ENCODE measurements around the gene INPP4B.
A peak's percentile ranks its signal among the peaks of the same experiment; 100 is the strongest.
"Not testable (repeated sequence)": the region's sequence is repeated elsewhere in the genome, so short reads cannot be mapped to it uniquely, and the experiment has no call there.

The INPP4B gene

GRCh38 chr4:142812091-142812490, 34.0 kb downstream of the INPP4B start:
- no peak overlapping the region for H3K14ac ChIP-seq (ENCODE audit: low read length)
- H3K4ac ChIP-seq (ENCODE audit: low read depth, low read length), result no peak overlapping the region
- H3K18ac ChIP-seq (ENCODE audit: low read length), result no peak overlapping the region
- no peaks in the 10 kb centered on the region for H3K27me3 ChIP-seq (ENCODE audit: insufficient read depth, low read length)
- no peak overlapping the region for H2BK5ac ChIP-seq (ENCODE audit: low read depth, low read length, poor library complexity)
- no peak overlapping the region for H2AK5ac ChIP-seq (ENCODE audit: low read length)
- H3K4me1 ChIP-seq (ENCODE audit: control insufficient read depth in 1 of 2, insufficient read depth in 2 of 2, low read length in 2 of 2), result no peaks in the 10 kb centered on the region
- DNase-seq, result peak in 1 of 2 donors; percentile 8
- H2BK120ac ChIP-seq (ENCODE audit: insufficient read depth, low read length, poor library complexity), result no peak overlapping the region
- no peak overlapping the region for H2AFZ ChIP-seq (ENCODE audit: insufficient read depth, low read length, poor library complexity)
- no peak overlapping the region for H3K4me3 ChIP-seq (ENCODE audit: low read depth, low read length)
- H3K9ac ChIP-seq (ENCODE audit: low read length), result no peak overlapping the region
- H2BK12ac ChIP-seq (ENCODE audit: low read length), result no peak overlapping the region
- no peak overlapping the region for H4K8ac ChIP-seq (ENCODE audit: low read depth, low read length)
- H4K91ac ChIP-seq (ENCODE audit: low read depth, low read length), result no peak overlapping the region
- H4K12ac ChIP-seq (ENCODE audit: low read depth, low read length), result no peak overlapping the region
- no peaks in the 10 kb centered on the region for H3K36me3 ChIP-seq (ENCODE audit: control insufficient read depth in 1 of 2, insufficient read depth in 2 of 2, low read length in 2 of 2)
- no peak overlapping the region for H3K4me2 ChIP-seq (ENCODE audit: low read length)
- no peaks in the 10 kb centered on the region for H3K79me1 ChIP-seq (ENCODE audit: low read length)
- H3K9me3 ChIP-seq (ENCODE audit: insufficient read depth, low read depth, low read length), result no peaks in the 10 kb centered on the region
- H3K27ac ChIP-seq (ENCODE audit: low read depth, low read length), result no peak overlapping the region
- no peak overlapping the region for H3K23ac ChIP-seq (ENCODE audit: low read length)
- no peaks in the 10 kb centered on the region for H3K79me2 ChIP-seq (ENCODE audit: control insufficient read depth, insufficient read depth, low read length, poor library complexity)

- no peak overlapping the region for H3K14ac ChIP-seq (ENCODE audit: low read length)
- no peaks in the 10 kb centered on the region for H3K79me2 ChIP-seq (ENCODE audit: control insufficient read depth, insufficient read depth, low read length, poor library complexity)
- H3K9ac ChIP-seq (ENCODE audit: low read length), result peak overlapping the region; percentile 1
- no peak overlapping the region for H2BK12ac ChIP-seq (ENCODE audit: low read length)
- no CpG with 5 or more reads among the region's 1 CpG for WGBS (ENCODE audit: extremely low coverage, insufficient coverage, insufficient read length)
- H3K4me1 ChIP-seq (ENCODE audit: control insufficient read depth in 1 of 2, insufficient read depth in 2 of 2, low read length in 2 of 2), result no peaks in the 10 kb centered on the region
- H3K36me3 ChIP-seq (ENCODE audit: control insufficient read depth in 1 of 2, insufficient read depth in 2 of 2, low read length in 2 of 2), result no peaks in the 10 kb centered on the region
- no peak overlapping the region for H2AFZ ChIP-seq (ENCODE audit: insufficient read depth, low read length, poor library complexity)
- no peaks in the 10 kb centered on the region for H3K27me3 ChIP-seq (ENCODE audit: insufficient read depth, low read length)
- H3K4me3 ChIP-seq (ENCODE audit: low read depth, low read length), result no peak overlapping the region
- H2BK5ac ChIP-seq (ENCODE audit: low read depth, low read length, poor library complexity), result no peak overlapping the region
- no peak for DNase-seq
- H3K79me1 ChIP-seq (ENCODE audit: low read length), result no peaks in the 10 kb centered on the region
- no peak overlapping the region for H3K4ac ChIP-seq (ENCODE audit: low read depth, low read length)
- no peak overlapping the region for H2BK120ac ChIP-seq (ENCODE audit: insufficient read depth, low read length, poor library complexity)
- H3K4me2 ChIP-seq (ENCODE audit: low read length), result no peak overlapping the region
- no peak overlapping the region for H4K91ac ChIP-seq (ENCODE audit: low read depth, low read length)
- no peak overlapping the region for H3K27ac ChIP-seq (ENCODE audit: low read depth, low read length)
- no peak overlapping the region for H3K18ac ChIP-seq (ENCODE audit: low read length)
- H4K8ac ChIP-seq (ENCODE audit: low read depth, low read length), result no peak overlapping the region
- no peak overlapping the region for H3K23ac ChIP-seq (ENCODE audit: low read length)
- H2AK5ac ChIP-seq (ENCODE audit: low read length), result no peak overlapping the region
- no peaks in the 10 kb centered on the region for H3K9me3 ChIP-seq (ENCODE audit: insufficient read depth, low read depth, low read length)
- no peak overlapping the region for H4K12ac ChIP-seq (ENCODE audit: low read depth, low read length)
These were observed 35.1 kb downstream of the INPP4B start for GRCh38 chr4:142811034-142811433.

GRCh38 chr4:142809559-142809958, 36.5 kb downstream of the INPP4B start:
- Histone ChIP-seq H3K18ac (ENCODE audit: low read length) (no peak overlapping the region), H3K23ac (ENCODE audit: low read length) (no peak overlapping the region), H3K4ac (ENCODE audit: low read depth, low read length) (no peak overlapping the region), H2AK5ac (ENCODE audit: low read length) (no peak overlapping the region), H4K8ac (ENCODE audit: low read depth, low read length) (no peak overlapping the region), H3K27ac (ENCODE audit: low read depth, low read length) (no peak overlapping the region), H4K12ac (ENCODE audit: low read depth, low read length) (no peak overlapping the region), H4K91ac (ENCODE audit: low read depth, low read length) (no peak overlapping the region), H2AFZ (ENCODE audit: insufficient read depth, low read length, poor library complexity) (no peak overlapping the region), H3K14ac (ENCODE audit: low read length) (no peak overlapping the region), H3K27me3 (ENCODE audit: insufficient read depth, low read length) (no peaks in the 10 kb centered on the region), H3K4me1 (ENCODE audit: control insufficient read depth in 1 of 2, insufficient read depth in 2 of 2, low read length in 2 of 2) (no peaks in the 10 kb centered on the region), H3K4me3 (ENCODE audit: low read depth, low read length) (no peak overlapping the region), H3K79me2 (ENCODE audit: control insufficient read depth, insufficient read depth, low read length, poor library complexity) (no peaks in the 10 kb centered on the region), H3K4me2 (ENCODE audit: low read length) (no peak overlapping the region), H2BK120ac (ENCODE audit: insufficient read depth, low read length, poor library complexity) (no peak overlapping the region), H3K36me3 (ENCODE audit: control insufficient read depth in 1 of 2, insufficient read depth in 2 of 2, low read length in 2 of 2) (no peaks in the 10 kb centered on the region), H2BK12ac (ENCODE audit: low read length) (no peak overlapping the region), H2BK5ac (ENCODE audit: low read depth, low read length, poor library complexity) (no peak overlapping the region), H3K79me1 (ENCODE audit: low read length) (no peaks in the 10 kb centered on the region), H3K9ac (ENCODE audit: low read length) (no peak overlapping the region), H3K9me3 (ENCODE audit: insufficient read depth, low read depth, low read length) (no peaks in the 10 kb centered on the region)
- no CpG with 5 or more reads among the region's 2 CpGs for WGBS (ENCODE audit: extremely low coverage, insufficient coverage, insufficient read length)
- no peak for DNase-seq

GRCh38 chr4:142803879-142804278, 42.2 kb downstream of the INPP4B start:
- not testable (repeated sequence) for H3K79me2 ChIP-seq (ENCODE audit: control insufficient read depth, insufficient read depth, low read length, poor library complexity); DNase-seq; H3K9ac ChIP-seq (ENCODE audit: low read length); H3K4me3 ChIP-seq (ENCODE audit: low read depth, low read length); H3K36me3 ChIP-seq (ENCODE audit: control insufficient read depth in 1 of 2, insufficient read depth in 2 of 2, low read length in 2 of 2); H3K79me1 ChIP-seq (ENCODE audit: low read length); H3K27ac ChIP-seq (ENCODE audit: low read depth, low read length); H2BK5ac ChIP-seq (ENCODE audit: low read depth, low read length, poor library complexity); H3K4ac ChIP-seq (ENCODE audit: low read depth, low read length); H3K9me3 ChIP-seq (ENCODE audit: insufficient read depth, low read depth, low read length); H2AK5ac ChIP-seq (ENCODE audit: low read length); H3K14ac ChIP-seq (ENCODE audit: low read length); H3K4me2 ChIP-seq (ENCODE audit: low read length); H3K27me3 ChIP-seq (ENCODE audit: insufficient read depth, low read length); H2BK12ac ChIP-seq (ENCODE audit: low read length); H4K8ac ChIP-seq (ENCODE audit: low read depth, low read length); H4K12ac ChIP-seq (ENCODE audit: low read depth, low read length); H3K4me1 ChIP-seq (ENCODE audit: control insufficient read depth in 1 of 2, insufficient read depth in 2 of 2, low read length in 2 of 2); H3K23ac ChIP-seq (ENCODE audit: low read length); H4K91ac ChIP-seq (ENCODE audit: low read depth, low read length); H2BK120ac ChIP-seq (ENCODE audit: insufficient read depth, low read length, poor library complexity); H3K18ac ChIP-seq (ENCODE audit: low read length); H2AFZ ChIP-seq (ENCODE audit: insufficient read depth, low read length, poor library complexity)
- WGBS (ENCODE audit: extremely low coverage, insufficient coverage, insufficient read length), result no CpG with 5 or more reads among the region's 5 CpGs
